HG02623 (cell line): ENCODE data around the gene NCOA7.

Source experiments
- ATAC-seq: cut with Tn5 transposase; IDR thresholded peaks from one replicate; pipeline ENCODE4 v1.9.1; 2021; ENCODE audit warnings: moderate library complexity; ENCODE audit not compliant: unreplicated experiment

Gene NCOA7

GRCh38 chr6:125809570-125810170, 18.9 kb downstream of the NCOA7 start:
- ATAC-seq, result no peak

- no peak for ATAC-seq
Observed at GRCh38 chr6:125810445-125810844, 19.7 kb downstream of the NCOA7 start.

- ATAC-seq, result no peak
Observed at GRCh38 chr6:125811259-125811658, 20.5 kb downstream of the NCOA7 start.

- ATAC-seq, result no peak
Observed at GRCh38 chr6:125812394-125813292, 21.9 kb downstream of the NCOA7 start.

GRCh38 chr6:125814481-125814880, 23.7 kb downstream of the NCOA7 start:
- ATAC-seq, result no peak

- no peak for ATAC-seq
Observed at GRCh38 chr6:125815080-125815910, 24.5 kb downstream of the NCOA7 start.

- ATAC-seq, result no peak
Observed at GRCh38 chr6:125816828-125817280, 26.1 kb downstream of the NCOA7 start.

GRCh38 chr6:125818225-125818657, 27.5 kb downstream of the NCOA7 start:
- ATAC-seq, result peak; percentile 42

- no peak for ATAC-seq
Observed at GRCh38 chr6:125818772-125819260, 28.1 kb downstream of the NCOA7 start.

GRCh38 chr6:125819535-125820326, 29.0 kb downstream of the NCOA7 start:
- no peak for ATAC-seq

- ATAC-seq, result no peak
Observed at GRCh38 chr6:125821825-125822281, 31.1 kb downstream of the NCOA7 start.

- no peak for ATAC-seq
Observed at GRCh38 chr6:125823180-125823579, 32.4 kb downstream of the NCOA7 start.

- ATAC-seq, result no peak
Observed at GRCh38 chr6:125824946-125825771, 34.4 kb downstream of the NCOA7 start.

GRCh38 chr6:125826695-125827463, 36.1 kb downstream of the NCOA7 start:
- ATAC-seq, result no peak

- ATAC-seq, result no peak
Observed at GRCh38 chr6:125827788-125828320, 37.1 kb downstream of the NCOA7 start.

- no peak for ATAC-seq
Observed at GRCh38 chr6:125828476-125829039, 37.8 kb downstream of the NCOA7 start.

- no peak for ATAC-seq
Observed at GRCh38 chr6:125829433-125829832, 38.7 kb downstream of the NCOA7 start.

- ATAC-seq, result no peak
Observed at GRCh38 chr6:125831659-125832058, 40.9 kb downstream of the NCOA7 start.
